ENCODE measurements around the gene OTUB2.
"Not testable (repeated sequence)": the region's sequence is repeated elsewhere in the genome, so short reads cannot be mapped to it uniquely, and the experiment has no call there.

OTUB2 gene

DNA sequence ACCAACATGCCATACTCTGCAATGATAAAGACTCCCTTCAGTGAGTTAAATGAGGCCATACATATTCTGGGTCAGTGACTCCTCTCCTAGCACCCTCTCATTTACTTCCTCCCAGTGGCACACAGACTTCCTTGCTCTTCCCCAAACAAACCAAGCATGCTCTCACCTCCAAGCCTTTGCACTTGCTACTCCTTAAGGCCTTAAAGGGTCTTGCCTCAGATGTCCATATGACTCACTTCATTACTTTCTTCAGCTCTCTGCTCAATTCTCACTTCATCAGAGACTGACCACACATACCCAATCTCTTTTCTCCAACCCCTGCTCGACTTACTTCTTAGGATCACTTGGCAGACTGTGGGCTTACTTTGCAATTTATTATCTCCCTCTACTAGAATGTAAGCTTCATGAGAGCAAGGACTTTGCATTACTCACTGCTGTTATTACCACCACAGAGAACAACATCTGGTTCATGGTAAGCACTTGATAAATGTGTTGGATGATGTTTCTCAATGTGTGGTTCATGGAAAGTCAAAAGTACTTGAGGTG lies 32.1 kb downstream of the OTUB2 start:
- no peak for DNase-seq

DNA sequence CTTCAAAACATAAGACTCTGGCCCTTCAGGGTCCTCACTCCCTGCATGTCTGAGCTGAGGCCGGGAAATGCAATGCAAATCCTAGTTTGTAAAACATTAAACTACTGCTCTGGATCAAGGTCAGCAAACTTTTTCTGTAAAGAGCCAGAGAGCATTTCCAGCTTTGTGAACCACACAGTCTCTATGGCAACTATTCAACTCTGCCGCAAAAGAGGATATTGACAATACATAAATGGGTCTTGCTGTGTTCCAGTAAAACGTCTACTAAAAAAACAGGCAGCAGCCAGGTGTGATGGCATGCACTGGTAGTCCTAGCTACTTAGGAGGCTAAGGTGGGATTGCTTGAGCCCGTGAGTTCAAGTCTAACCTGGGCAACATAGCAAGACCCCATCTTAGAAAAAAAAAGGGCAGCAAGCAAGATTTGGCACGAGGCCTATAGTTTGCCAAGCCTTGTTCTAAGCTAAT lies 32.6 kb downstream of the OTUB2 start:
- no peak for DNase-seq

DNA sequence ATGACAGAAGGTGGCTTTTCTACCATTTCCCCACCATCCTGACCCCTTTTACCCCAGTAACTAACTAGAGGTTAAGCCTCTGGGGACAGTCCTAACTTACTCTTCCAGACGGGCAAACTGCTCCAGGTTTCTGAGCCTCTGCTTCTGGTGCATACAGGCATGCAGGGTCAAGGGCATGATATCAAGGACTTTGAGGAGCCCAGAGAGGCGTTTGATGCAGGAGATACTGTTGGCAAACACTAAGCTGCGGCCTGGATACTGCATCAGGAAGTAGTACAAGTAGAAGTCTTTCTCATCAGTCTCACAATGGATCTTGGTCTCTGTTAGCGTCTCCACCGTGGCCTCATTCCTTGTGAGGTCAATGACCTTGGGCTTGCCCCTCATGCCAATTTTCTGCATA lies 33.9 kb downstream of the OTUB2 start:
- DNase-seq: no peak

DNA sequence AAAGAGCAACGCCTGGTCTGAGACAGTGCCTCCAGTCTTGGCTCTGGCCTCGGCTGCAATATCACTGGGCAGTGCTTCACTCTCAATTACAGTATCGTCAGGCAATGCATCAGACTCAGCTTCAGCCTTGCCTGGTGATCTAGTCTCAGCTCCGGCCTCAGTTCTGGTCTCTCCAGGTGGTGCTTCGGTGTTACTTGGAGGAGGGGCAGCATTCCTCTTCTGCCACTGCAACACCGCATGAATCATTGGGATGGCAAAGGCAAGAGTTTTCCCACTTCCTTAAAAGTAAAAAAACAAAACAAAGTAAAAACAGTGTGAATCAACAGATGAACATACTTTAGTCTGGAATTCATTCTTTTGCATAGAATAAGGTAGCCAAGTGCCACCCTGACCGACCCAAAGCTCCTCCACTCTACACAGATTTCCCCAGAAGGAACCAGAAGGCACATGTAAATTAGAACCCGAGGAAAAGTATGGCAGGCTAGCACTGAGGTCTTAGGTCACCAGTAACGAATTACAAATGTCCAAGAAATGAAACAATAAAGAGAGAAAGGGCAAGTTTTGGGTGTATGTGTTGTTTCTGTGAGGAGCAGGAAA lies 36.3 kb downstream of the OTUB2 start:
- DNase-seq: no peak

DNA sequence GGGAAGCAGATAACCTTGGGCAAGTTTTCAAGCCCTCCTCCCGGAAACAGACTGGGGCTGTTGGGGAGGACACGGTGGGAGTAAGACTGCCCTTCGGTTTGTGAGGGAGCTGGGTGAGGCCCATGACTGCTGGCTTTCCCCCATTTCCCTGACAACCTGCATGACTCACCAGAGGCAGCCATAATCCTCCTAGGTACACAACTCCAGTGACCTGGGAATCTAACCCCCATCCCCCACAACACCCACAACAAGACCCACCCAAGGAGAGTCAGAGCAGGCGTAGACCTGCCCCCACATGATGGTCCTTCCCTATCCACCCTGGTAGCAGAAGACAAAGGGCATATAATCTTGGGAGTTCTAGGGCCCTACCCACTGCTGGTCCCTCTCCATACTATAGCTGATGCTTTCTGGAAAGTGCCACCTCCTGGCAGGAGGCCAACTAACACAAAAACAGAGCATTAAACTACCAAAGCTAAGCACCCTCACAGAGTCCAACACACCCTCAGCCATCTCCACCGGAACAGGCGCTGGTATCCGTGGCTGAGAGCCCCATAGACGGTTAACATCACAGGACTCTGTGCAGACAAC lies 40.0 kb downstream of the OTUB2 start:
- no peak for DNase-seq

DNA sequence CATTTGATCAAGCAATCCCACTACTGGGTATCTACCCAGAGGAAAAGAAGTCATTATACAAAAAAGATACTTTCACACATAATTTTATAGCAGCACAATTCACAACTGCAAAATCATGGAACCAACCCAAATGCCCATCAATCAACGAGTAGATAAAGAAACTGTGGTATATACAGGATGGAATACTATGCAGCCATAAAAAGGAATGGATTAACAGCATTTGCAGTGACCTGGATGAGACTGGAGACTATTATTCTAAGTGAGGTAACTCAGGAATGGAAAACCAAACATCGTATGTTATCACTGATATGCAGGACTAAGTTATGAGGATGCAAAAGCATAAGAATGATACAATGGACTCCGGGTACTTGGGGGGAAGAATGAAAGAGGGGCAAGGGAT lies 45.9 kb downstream of the OTUB2 start:
- DNase-seq: not testable (repeated sequence)

DNA sequence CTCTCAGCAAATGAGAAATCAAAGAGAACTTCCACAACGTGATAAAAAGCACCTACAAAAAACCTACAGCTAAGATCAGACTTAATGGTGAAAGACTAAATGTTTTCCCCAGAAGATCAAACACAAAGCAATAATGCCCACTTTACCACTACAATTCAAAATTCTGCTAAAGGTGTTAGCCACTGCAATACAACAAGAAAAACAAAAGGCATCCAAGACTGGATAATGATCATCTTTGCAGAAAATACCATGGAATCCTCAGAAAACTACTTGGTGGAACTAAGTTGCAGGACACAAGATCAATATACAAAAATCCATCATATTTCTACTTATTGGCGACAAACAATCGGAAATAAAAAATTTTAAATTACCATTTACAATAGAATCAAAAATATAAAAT lies 48.4 kb downstream of the OTUB2 start:
- DNase-seq: no peak

DNA sequence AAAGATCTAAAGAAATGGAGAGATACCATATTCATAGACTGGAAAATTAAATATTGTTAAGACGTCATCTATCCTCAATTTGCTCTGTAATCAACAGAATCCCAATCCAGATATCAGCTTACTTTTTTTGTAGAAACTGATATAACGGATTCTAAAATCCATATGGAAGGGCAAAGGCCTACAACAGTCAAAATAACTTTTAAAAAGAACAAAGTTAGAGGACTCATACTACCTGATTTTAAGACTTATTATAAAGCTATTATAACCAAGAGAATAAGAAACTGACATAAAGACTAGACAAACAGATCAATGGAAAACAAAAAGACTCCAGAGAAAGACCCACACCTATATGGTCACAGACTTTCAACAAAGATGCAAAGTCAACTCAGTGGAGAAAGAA lies 48.9 kb downstream of the OTUB2 start:
- no peak for DNase-seq

DNA sequence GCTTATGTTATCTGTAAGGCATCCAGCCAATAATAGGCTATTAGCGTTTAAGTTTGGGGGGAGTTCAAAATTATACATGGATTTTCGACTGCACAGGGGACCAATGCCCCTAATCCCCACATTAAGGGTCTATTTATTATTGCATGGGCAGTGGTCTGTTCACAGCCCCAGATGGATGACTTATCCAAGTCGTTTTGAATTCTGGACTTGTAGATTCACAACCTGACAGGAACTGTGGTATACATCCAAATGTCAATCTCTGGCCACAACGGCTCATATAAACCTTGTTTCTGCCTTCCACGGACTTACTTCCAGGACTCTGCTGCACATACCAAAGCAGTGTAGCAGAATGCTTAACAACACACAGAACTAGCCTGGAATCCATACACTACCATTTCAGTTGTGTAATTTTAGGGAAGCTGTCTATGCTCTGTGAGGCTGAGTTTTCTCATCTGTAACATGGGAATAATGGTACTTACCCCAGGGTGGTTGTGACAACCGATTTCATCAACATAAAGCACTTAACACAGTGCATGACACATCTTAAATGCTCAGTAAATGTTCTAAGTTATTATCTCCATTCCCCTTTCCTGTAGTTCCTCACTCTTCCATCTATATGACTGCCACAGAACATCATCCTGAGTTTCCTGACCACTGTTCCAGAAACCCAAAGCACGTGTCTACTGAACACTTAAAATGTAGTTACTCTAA lies 51.1 kb downstream of the OTUB2 start:
- no peak for DNase-seq

DNA sequence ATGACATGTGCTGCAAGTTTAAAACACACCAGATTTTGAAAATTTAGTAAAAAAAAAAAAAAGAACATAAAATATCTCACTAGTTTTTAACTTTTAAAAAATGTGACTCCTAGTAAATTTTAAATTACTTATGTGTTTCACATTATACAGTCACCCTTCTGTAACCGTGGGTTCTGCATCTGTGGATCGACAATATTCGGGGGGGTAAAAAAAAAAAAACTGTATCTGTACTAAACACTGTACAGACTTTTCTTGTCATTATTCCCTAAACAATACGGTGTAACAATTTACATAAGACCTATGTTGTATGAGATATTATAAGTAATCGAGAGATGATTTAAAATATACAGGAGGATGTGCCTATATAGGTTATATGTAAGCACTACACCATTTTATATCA lies 51.7 kb downstream of the OTUB2 start:
- no peak for DNase-seq

DNA sequence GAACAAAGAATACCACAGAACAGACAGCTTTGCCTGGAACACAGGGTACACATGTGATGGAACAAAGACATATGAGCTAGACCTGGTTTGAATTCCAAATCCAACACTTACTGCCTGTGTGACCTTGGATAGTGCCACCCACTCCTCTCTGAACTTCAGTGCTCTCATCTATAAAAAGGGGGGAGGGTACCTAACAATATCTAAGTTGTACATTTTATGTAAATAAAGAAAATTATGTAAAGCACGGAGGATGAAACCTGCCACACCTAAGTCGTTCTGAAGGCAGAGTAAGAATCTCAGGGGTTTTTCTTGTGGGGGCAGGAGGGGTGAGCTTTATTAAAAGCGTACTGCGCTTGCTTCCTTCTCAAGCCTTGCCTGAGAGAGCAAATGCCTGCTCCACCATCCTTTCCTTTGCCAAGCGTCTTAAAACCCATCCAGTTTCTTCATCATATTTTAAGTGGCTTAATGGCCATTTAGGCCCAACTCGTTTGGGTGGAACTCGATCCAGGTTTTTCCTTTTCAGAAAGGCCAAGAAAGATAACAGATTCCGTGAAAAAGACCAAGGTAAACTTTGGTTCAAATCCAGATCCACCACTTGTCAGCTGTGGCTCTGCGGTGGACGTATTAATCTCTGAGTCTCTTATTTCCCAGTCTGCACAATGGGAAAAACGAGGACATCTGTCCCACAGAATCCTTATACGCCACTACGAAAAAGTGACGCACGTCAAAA lies 53.9 kb downstream of the OTUB2 start:
- peak; percentile 4 for DNase-seq

DNA sequence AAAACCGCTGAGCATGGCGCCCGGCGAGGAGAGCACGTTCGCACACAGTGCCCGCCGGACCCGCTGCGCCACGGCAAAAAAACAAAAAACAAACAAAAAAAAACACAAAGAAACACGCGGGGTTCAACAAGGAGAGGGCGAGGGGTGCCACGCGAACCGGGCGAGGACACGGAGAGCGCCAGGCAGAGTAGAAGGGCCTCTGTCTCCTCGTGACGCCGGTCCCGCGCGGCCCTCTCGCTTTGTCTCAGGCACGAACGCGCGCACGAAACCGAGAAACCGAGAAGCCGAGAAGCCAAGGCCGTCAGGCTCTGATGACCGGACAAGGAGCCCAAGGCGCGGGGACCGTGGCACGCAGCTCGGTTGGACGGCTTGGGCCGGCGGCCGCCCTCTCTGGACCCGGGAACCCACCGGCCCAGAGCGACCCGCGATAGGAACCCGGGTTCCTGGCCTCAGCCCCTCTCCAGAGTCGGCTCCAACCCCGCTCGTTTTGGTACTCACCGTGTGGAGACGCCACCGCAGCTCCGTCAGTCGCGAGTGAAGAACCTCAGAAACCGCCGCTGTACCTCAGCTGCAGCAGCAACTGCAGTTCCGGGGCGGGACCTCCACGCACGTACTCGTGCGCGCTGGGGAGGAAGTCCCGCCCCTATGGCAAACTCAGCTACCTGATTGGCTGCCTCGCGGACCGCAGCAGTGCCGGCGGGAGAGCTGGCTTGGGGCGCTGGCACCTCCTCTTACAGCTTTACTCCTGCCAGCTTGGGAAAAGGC lies 54.7 kb downstream of the OTUB2 start, which contains the start of the genes DDX24 and IFI27L1:
Gene DDX24 (minus strand): TSS at position 582 of the 765 bp plus-strand sequence. CDS start 1,460 bp downstream, outside the sequence.
Gene IFI27L1 (plus strand): TSS at position 690 of the 765 bp plus-strand sequence. CDS start 15,628 bp downstream, outside the sequence.
- peak; percentile 97 for DNase-seq

DNA sequence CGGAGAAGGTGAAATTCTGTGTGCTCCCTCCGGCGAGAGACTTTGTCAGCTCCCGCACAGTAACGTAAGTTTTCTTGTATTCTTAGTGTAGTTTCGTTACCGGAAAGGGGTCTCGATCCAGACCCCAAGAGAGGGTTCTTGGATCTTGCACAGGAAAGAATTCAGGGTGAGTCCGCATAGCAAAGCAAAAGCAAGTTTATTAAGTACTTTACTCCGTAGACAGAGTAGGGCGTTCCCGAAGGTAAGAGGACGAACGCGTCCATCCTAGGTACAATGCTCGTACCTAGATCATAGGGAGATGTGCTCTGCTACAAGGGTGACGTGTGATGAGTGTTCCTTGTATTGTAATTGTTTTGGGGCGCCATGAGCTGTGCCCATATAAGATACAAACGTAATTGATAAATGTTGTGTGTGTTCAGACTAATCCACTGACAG lies 55.3 kb downstream of the OTUB2 start:
- DNase-seq: no peak

DNA sequence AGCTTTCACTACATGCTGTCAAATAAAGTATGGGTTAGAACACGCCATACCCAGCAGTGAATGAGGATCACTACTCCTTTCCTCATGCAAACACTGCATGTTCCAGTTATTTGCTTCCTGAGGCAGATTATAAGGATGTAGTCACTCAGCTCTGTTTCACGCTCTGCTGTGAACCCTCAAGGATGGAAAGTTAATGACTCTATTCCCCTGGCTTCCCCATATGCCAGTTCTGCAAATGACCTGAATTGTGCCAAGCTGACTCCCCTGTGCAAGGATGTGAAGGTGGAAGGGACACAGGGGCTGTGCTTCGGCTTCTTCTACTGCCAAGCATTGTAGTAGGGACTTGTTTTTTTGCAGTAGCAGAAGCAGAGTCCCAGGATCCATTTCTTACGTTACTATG lies 61.8 kb downstream of the OTUB2 start:
- no peak for DNase-seq

DNA sequence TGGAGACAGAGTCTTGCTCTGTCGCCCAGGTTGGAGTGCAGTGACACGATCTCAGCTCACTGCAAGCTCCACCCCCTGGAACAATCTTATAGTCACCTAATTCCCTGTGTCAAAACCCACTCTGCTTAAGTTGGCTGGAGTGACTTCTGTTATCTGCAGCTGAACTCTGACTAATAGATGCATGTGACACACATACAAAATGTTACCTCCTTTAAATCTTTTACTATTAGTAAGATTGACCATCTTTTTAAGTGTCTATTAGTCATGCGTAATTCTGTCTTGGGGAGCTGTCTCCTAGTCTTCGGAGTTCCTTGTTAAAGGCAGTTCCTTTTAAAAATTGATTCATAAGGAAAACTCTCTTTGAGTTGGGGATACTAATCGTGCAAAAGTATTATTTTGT lies 62.4 kb downstream of the OTUB2 start:
- DNase-seq: no peak

DNA sequence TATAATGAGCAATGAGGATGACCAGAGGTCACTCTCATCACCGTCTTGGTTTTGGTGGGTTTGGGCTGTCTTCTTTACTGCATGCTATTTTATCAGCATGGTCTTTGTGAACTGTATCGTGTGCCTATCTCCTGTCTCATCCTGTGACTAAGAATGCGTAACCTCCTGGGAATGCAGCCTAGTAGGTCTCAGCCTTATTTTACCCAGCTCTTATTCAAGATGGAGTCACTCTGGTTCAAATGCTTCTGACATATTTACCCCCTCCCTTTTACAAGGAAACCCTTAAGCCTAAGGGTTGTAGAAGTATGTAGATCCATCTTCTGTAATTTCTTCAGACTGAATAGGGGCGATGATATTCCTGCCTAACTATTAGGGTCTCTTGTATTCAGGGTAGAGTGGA lies 63.3 kb downstream of the OTUB2 start:
- DNase-seq: no peak

DNA sequence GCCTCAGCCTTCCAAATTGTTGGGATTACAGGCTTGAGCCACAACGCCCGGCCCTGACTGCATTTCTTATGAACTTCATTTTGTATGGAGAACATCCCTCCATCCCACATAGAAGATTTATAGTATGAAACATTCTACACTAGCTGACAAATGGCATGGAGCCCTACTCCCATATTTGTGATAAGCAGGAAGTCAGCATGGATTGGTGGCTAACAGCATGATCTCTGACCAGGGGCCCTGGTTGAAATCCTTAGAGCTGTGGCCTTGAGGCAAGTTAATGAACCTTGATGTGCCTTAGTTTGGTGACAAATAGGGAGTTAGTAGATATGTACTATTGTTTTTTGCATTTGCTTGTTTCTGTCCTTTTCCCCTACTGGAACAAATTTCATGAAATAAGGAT lies 67.3 kb downstream of the OTUB2 start:
- DNase-seq: no peak

DNA sequence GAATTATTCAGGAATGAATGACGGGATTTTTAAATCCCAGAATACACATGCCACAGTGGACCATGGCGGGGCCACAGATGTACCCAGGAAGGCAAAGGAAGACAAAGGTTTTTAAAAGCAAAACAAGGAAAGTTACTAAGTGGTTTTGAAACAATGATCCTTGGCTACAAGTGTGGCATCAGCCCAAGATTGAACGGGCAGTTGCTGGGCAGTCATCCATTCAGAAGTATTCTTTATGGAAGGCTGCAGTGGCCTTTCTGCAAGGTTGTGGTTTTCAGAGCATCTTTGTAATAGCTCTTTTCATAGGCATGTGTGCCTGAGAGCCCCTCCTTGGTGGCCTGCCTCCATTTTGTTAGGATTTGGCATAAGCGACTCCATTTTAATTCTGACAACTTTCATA lies 71.0 kb downstream of the OTUB2 start:
- DNase-seq: no peak
